SK-N-MC (cell line): ENCODE results near the gene UMAD1.

Experiments used
- DNase-seq: peaks from one replicate; pipeline ENCODE4 v3.0.0-alpha.2; 2011; ENCODE audit warnings: low read depth, low spot score
- H3K27ac ChIP-seq: fragments of 200-600 bp; sonication (generic); 2 replicates; pipeline ENCODE4 v1.5.1; 2016; ENCODE audit warnings: mixed run types
- H3K36me3 ChIP-seq: fragments of 200-600 bp; sonication (generic); 2 replicates; pipeline ENCODE4 v1.6.1; 2017; ENCODE audit warnings: antibody characterized with exemption, low read length, mixed read lengths; ENCODE audit not compliant: insufficient read depth
- H3K4me3 ChIP-seq: fragments of 200-600 bp; sonication (generic); 2 replicates; pipeline ENCODE4 v1.5.1; 2016
- H3K9ac ChIP-seq: fragments of 200-600 bp; sonication (generic); 2 replicates; pipeline ENCODE4 v1.8.0; 2017; ENCODE audit warnings: mixed run types, mixed read lengths; ENCODE audit not compliant: insufficient read length
- H3K9me3 ChIP-seq: fragments of 200-600 bp; sonication (generic); 2 replicates; pipeline ENCODE4 v1.6.1; 2017; ENCODE audit warnings: low read depth, mild to moderate bottlenecking, antibody characterized with exemption, low read length, moderate library complexity, mixed read lengths
- EZH2 ChIP-seq: fragments of 200-600 bp; sonication (generic); IDR thresholded peaks from one replicate; pipeline ENCODE4 v1.6.1; 2017; ENCODE audit warnings: antibody characterized with exemption
- FOXP2 ChIP-seq: optimal IDR thresholded peaks from 2 replicates; pipeline ENCODE3; 2011; ENCODE audit warnings: mild to moderate bottlenecking, moderate library complexity; ENCODE audit not compliant: insufficient read depth; ENCODE audit errors: extremely low read length, control extremely low read depth
- POLR2AphosphoS5 ChIP-seq: IDR thresholded peaks from 2 replicates; pipeline ENCODE4 v1.6.1; 2012; ENCODE audit warnings: mild to moderate bottlenecking, low read depth, low read length, borderline replicate concordance

UMAD1 gene

GRCh38 chr7:7914547-7914946 lies 274.0 kb downstream of the UMAD1 start:
- TF ChIP-seq FOXP2 (no peak), POLR2AphosphoS5 (no peak), EZH2 (no peak)
- H3K36me3 ChIP-seq, result no peaks in the 10 kb centered on the region
- no peak overlapping the region for H3K27ac ChIP-seq
- no peaks in the 10 kb centered on the region for H3K9me3 ChIP-seq
- DNase-seq, result no peak
- H3K4me3 ChIP-seq, result no peak overlapping the region
- no peak overlapping the region for H3K9ac ChIP-seq

- no peaks in the 10 kb centered on the region for H3K36me3 ChIP-seq
- TF ChIP-seq POLR2AphosphoS5, result no peak
- TF ChIP-seq FOXP2, result no peak
- no peak for TF ChIP-seq EZH2
- DNase-seq, result no peak
Observed at GRCh38 chr7:7916064-7916463, 275.5 kb downstream of the UMAD1 start.

GRCh38 chr7:7917593-7917992 lies 277.0 kb downstream of the UMAD1 start:
- no peaks in the 10 kb centered on the region for H3K9me3 ChIP-seq
- no peak for DNase-seq
- no peak overlapping the region for H3K27ac ChIP-seq
- H3K36me3 ChIP-seq, result no peaks in the 10 kb centered on the region
- no peak overlapping the region for H3K4me3 ChIP-seq
- TF ChIP-seq POLR2AphosphoS5 (no peak), EZH2 (no peak), FOXP2 (no peak)
- no peak overlapping the region for H3K9ac ChIP-seq

More at GRCh38 chr7:7916064-7916463, 275.5 kb downstream of the UMAD1 start:
- no peak overlapping the region for H3K4me3 ChIP-seq
- H3K9me3 ChIP-seq, result no peaks in the 10 kb centered on the region
- no peak overlapping the region for H3K9ac ChIP-seq
- no peak overlapping the region for H3K27ac ChIP-seq

GRCh38 chr7:7918736-7919448 lies 278.3 kb downstream of the UMAD1 start:
- no peak overlapping the region for H3K4me3 ChIP-seq
- no peak overlapping the region for H3K27ac ChIP-seq
- no peaks in the 10 kb centered on the region for H3K9me3 ChIP-seq
- no peak overlapping the region for H3K9ac ChIP-seq
- TF ChIP-seq FOXP2 (no peak), EZH2 (no peak), POLR2AphosphoS5 (no peak)
- no peak for DNase-seq
- no peaks in the 10 kb centered on the region for H3K36me3 ChIP-seq

GRCh38 chr7:7919449-7919945 lies 278.9 kb downstream of the UMAD1 start:
- no peaks in the 10 kb centered on the region for H3K9me3 ChIP-seq
- H3K27ac ChIP-seq, result no peak overlapping the region
- no peaks in the 10 kb centered on the region for H3K36me3 ChIP-seq
- TF ChIP-seq EZH2, result no peak
- TF ChIP-seq POLR2AphosphoS5, result no peak
- no peak for TF ChIP-seq FOXP2
- DNase-seq, result no peak
- H3K9ac ChIP-seq, result no peak overlapping the region
- H3K4me3 ChIP-seq, result no peak overlapping the region

GRCh38 chr7:7920056-7920455 lies 279.5 kb downstream of the UMAD1 start:
- Histone ChIP-seq H3K9ac (no peak overlapping the region), H3K4me3 (no peak overlapping the region), H3K9me3 (no peaks in the 10 kb centered on the region), H3K27ac (no peak overlapping the region), H3K36me3 (no peaks in the 10 kb centered on the region)
- DNase-seq, result no peak
- no peak for TF ChIP-seq FOXP2
- no peak for TF ChIP-seq EZH2
- TF ChIP-seq POLR2AphosphoS5, result no peak

GRCh38 chr7:7920481-7920880 lies 279.9 kb downstream of the UMAD1 start:
- no peak overlapping the region for H3K4me3 ChIP-seq
- no peak overlapping the region for H3K27ac ChIP-seq
- no peaks in the 10 kb centered on the region for H3K9me3 ChIP-seq
- no peaks in the 10 kb centered on the region for H3K36me3 ChIP-seq
- H3K9ac ChIP-seq, result no peak overlapping the region
- no peak for TF ChIP-seq EZH2
- DNase-seq, result no peak

GRCh38 chr7:7921830-7922229 lies 281.3 kb downstream of the UMAD1 start:
- no peaks in the 10 kb centered on the region for H3K36me3 ChIP-seq
- H3K27ac ChIP-seq, result no peak overlapping the region
- H3K9ac ChIP-seq, result no peak overlapping the region
- H3K9me3 ChIP-seq, result no peaks in the 10 kb centered on the region
- no peak overlapping the region for H3K4me3 ChIP-seq
- TF ChIP-seq EZH2, result no peak
- no peak for TF ChIP-seq FOXP2
- TF ChIP-seq POLR2AphosphoS5, result no peak
- no peak for DNase-seq

- Histone ChIP-seq H3K4me3 (no peak overlapping the region), H3K9me3 (no peaks in the 10 kb centered on the region), H3K27ac (no peak overlapping the region), H3K36me3 (no peaks in the 10 kb centered on the region), H3K9ac (no peak overlapping the region)
- TF ChIP-seq POLR2AphosphoS5 (no peak), FOXP2 (no peak), EZH2 (no peak)
- DNase-seq, result no peak
Observed at GRCh38 chr7:7922684-7923385, 282.3 kb downstream of the UMAD1 start.
